Activated CD4-positive, alpha-beta T cell treated with anti-CD3 and anti-CD28 coated beads for 48 hours (primary cell): Measurements from ENCODE around the gene MYNN.

ENCODE experiments used
- DNase-seq: peaks from one replicate; pipeline ENCODE4 v3.0.0-alpha.2; 2020

MYNN gene

GRCh38 chr3:169780742-169781141 is 7.5 kb downstream of the MYNN start:
- no peak for DNase-seq

DNA sequence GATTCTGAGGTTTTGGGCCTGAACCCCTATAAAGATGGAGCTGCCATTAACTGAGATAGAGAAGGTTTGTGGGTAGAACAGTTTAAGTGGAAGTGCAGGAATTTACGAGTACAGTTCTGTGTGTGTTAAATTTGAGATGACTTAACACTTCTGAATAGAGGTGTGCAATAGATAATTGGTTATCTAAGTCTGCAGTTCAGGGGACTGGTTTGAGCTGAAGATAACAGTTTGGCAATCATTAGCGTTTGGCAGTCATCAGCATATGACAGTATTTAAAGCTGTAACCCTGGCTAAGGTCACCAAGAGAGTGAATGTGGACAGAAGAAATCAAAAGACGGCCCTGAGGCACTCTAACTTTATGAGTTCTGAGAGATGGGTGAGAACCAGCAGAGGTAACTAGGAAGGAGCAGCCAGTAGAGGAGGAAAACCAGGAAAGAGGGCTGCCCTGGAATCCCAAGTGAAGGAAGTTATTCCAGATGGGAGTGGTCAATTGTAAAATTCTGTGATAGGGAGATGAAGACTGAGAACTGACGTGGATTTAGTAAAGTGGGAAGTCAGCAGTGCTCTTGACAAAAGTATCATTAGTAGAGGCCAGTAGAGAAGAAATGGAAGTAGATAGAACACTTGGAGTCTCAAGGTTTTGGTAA is 8.1 kb downstream of the MYNN start:
- no peak for DNase-seq

- DNase-seq, result no peak
These were observed 13.9 kb downstream of the MYNN start for GRCh38 chr3:169787120-169787519.

- DNase-seq, result no peak
These were observed 14.6 kb downstream of the MYNN start for GRCh38 chr3:169787791-169788190.

DNA sequence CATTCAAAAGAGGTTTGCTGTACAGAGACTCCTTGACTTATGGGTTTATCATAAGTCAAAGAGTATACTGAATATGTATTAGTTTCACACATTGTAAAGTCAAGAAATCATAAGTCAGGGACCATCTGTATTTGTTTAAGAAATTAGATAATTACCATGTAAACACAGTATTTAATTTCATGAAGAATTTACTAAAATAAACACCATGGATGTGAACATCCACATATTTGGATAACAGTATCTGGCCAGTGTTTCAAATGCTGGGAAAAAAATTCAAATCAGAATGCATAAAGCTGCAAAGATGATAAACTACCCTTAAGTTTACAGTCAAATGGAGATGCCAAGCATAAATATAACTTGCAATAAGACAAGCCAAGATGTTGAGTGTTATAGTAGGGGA is 17.0 kb downstream of the MYNN start:
- no peak for DNase-seq

DNA sequence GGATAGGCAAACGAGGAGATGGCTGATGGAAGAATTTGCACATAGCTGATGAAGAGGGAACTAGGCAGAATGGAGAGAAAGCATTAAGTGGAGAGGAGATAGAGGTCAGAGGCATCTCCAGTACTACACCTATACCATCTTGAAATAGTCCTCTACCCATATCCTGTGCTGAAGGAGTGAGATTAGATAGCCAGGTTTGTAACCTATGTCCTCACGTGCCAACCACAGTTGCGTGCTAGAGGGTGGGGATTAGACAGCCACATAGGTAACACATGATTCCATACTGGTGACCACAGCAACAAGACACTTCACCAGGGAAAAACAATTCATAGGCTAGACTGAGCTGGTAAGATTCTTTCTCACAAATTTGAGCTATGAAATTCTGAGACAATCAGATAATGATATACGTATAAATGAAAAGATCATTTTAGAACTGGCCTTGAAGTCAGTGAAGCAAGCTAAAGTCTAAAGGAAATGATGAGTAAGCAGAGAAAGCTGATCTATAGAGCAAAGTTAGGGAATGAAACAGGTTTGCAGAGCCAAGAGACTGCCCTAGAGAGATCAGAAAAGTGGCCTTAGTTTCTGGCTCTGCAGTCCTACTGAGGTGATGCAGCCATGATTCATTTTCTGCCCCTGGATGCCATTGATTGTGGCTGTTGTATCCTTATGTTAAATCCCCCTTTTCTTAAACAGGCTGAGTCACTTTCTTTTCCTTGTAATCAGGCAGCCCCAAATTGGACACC is 17.7 kb downstream of the MYNN start:
- no peak for DNase-seq

- no peak for DNase-seq
These were observed 19.2 kb downstream of the MYNN start for GRCh38 chr3:169792359-169792758.

GRCh38 chr3:169804681-169805080 is 31.5 kb downstream of the MYNN start:
- no peak for DNase-seq

DNA sequence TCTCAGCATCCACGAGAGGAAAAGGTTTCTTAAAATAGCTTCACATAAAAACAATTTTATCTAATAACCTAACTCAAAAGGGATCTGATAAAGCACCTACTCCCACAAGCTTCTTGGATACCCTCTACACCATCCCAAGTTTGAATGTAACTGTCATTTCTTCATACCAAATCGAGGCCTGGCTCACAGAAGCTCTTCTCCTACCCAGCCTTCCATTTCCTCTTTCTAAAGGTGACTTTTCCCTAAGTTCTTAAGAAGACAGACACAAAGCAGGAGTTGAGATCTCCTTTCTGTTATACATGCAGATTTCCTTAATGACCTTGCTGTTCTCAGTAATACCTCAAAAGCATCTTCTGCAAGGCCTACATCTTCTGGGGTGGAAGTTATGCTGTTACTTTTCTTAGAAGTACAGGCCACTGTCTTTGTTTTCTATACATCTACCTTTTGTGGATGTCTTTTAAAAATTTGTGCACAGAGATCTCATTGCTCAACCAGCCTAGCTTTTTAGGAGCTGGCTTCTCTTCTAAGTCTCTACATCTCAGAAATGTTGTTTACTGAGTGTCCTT is 36.1 kb downstream of the MYNN start:
- DNase-seq, result no peak

- no peak for DNase-seq
These were observed 38.6 kb downstream of the MYNN start for GRCh38 chr3:169811631-169812331.

- peak; percentile 85 for DNase-seq
These were observed 39.4 kb downstream of the MYNN start, which contains the start of the genes LRRC34 and LRRIQ4 for GRCh38 chr3:169812332-169813235. TSS of gene LRRC34 (minus strand) at chr3:169812904. CDS start at chr3:169812548, 356 bp downstream. TSS of gene LRRIQ4 (plus strand) at chr3:169812870. CDS start at chr3:169821922, 9,052 bp downstream.

DNA sequence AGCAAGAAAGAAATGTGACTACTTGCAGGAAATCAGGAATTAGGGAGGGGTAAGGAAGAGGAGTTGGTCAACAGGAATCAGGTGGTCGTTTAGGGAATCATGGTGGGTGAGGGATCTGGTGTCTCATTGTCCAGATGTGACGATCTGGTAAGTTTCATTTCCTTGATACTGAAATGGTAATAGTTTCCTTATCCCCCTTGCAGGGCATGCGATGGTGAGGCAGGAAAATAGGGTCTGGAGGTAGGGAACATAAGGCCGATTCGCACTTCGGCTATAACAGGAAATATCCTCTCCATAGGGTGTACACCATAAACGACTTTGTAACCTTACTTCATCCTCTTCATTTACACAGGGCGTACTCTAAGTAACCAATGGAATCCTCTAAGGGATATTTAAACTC is 40.1 kb downstream of the MYNN start:
- DNase-seq, result no peak

- peak; percentile 86 for DNase-seq
These were observed 40.7 kb downstream of the MYNN start for GRCh38 chr3:169813757-169814517.

- DNase-seq, result no peak
These were observed 42.5 kb downstream of the MYNN start for GRCh38 chr3:169815590-169816150.

DNA sequence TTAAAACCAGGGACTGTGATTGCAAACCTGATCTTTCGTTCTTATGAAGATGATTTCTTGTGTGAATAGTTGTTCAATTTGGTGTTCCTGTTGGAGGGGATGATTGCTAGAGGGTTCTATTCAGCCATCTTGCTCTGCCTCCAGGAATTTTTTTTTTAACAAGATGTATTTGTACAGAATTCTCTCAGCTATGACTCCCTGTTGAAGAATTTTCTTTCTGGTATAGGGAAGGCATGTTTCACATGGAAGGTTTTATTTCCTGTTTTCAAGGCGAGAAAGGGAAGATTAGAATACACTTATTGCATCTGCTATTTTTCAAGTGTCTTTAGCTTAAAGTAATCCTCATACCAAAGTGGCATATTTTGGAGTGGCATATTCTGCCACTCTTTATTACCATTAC is 45.1 kb downstream of the MYNN start:
- no peak for DNase-seq

- DNase-seq, result no peak
These were observed 48.9 kb downstream of the MYNN start for GRCh38 chr3:169822091-169822490.

- DNase-seq, result no peak
These were observed 49.3 kb downstream of the MYNN start for GRCh38 chr3:169822540-169822939.

DNA sequence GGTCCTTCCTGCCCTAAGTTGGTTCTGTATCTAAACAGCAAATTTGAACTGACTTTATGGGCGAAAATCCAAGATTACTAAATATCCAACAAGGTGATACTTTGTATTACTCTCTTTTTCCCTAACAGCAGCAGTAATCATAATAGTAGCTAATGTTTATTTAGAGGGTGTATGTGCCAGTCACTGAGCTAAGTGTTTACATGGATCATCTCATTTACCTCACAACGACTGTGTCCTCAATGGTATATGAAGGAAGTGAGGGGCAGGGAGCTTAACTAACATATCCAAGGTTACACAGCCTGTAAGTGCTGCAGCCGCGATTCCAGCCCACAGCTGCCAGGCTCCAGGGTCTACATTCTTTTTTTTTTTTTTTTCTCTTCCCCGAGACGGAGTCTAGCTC is 49.8 kb downstream of the MYNN start:
- DNase-seq, result no peak

DNA sequence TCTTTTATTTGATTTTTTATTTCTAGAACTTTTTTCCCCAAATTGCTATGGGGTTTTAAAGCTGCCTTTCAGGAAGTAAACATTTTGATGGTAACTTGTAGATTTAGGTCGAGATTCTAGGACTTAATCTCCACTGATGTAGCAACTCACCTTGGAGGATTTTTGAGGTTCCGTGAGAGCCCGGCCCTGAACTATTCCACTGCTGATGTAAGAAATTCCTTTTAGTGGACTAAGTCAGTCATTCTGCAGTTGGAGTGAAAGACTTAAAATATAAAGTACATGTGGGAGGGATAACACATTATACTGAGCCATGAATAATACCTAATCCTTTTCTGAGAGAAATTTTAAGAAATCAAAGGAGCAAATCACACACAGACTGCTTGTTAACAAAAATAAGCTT is 52.1 kb downstream of the MYNN start:
- no peak for DNase-seq

- no peak for DNase-seq
These were observed 54.5 kb downstream of the MYNN start for GRCh38 chr3:169827712-169828111.

- DNase-seq, result no peak
These were observed 62.3 kb downstream of the MYNN start for GRCh38 chr3:169835533-169835932.
